ENCODE measurements around the gene EXOG. TPM values are rescaled to one million over a fixed set of nuclear protein-coding genes. Genes with fewer than 3 reads are reported as not detected.
A peak's percentile ranks its signal among the peaks of the same experiment; 100 is the strongest.

EXOG gene
- total and polyA plus RNA-seq, 10 of the 15 experiments (the other 5 are each of a cell fraction or from before 2014, with no cell fraction given), result 7.8 to 20.9 (median 19.6) TPM

DNA sequence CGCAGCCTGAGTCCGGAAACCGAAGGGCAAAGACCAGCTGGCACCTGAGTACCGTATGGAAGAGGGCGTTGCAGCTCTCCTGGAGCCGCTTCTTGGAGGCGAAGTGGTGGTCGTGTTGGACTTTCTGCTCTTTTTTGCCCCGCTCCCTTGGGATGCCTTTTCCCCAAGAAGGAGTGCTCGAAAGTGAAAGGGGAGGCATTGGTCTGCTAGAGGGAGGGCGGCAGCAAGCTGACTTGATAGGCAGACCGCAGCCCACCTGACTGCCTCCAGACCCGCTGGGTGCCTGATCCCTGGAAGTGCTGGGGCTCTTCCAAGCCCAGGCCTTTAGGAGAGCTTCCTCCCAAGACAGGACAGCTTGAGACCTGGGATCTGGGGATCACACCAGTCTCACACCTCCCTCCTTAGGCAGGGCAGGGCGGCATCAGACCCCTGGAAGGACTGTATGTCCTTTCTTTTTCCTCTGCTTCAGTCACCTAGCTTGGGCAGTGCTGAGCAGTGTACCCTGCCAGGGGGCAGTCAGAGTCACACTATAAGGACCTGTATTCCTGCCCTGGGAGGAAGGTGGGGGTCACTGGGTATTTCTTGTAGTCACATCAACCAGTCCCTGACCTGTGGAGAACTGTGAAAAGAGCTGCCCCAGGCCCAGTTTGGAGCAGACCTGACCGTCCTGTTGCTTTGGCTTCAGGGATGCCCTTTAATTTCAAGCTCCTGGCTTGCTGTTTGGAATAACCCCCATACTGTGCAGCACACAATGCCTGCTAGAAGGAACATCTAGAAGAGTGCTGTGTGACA lies 40.3 kb upstream of the EXOG start (continued):
- TF ChIP-seq, protein P1, sequence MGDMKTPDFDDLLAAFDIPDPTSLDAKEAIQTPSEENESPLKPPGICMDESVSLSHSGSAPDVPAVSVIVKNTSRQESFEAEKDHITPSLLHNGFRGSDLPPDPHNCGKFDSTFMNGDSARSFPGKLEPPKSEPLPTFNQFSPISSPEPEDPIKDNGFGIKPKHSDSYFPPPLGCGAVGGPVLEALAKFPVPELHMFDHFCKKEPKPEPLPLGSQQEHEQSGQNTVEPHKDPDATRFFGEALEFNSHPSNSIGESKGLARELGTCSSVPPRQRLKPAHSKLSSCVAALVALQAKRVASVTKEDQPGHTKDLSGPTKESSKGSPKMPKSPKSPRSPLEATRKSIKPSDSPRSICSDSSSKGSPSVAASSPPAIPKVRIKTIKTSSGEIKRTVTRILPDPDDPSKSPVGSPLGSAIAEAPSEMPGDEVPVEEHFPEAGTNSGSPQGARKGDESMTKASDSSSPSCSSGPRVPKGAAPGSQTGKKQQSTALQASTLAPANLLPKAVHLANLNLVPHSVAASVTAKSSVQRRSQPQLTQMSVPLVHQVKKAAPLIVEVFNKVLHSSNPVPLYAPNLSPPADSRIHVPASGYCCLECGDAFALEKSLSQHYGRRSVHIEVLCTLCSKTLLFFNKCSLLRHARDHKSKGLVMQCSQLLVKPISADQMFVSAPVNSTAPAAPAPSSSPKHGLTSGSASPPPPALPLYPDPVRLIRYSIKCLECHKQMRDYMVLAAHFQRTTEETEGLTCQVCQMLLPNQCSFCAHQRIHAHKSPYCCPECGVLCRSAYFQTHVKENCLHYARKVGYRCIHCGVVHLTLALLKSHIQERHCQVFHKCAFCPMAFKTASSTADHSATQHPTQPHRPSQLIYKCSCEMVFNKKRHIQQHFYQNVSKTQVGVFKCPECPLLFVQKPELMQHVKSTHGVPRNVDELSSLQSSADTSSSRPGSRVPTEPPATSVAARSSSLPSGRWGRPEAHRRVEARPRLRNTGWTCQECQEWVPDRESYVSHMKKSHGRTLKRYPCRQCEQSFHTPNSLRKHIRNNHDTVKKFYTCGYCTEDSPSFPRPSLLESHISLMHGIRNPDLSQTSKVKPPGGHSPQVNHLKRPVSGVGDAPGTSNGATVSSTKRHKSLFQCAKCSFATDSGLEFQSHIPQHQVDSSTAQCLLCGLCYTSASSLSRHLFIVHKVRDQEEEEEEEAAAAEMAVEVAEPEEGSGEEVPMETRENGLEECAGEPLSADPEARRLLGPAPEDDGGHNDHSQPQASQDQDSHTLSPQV (IDR thresholded peaks at IDR 0.05), result no peak
- no peak for TF ChIP-seq ZBED1 (IDR thresholded peaks at IDR 0.05; ENCODE audit: borderline replicate concordance)
- no peak for TF ChIP-seq ZBTB4 (CRISPR knock-in tag; IDR thresholded peaks at IDR 0.05)
- TF ChIP-seq, protein P2, sequence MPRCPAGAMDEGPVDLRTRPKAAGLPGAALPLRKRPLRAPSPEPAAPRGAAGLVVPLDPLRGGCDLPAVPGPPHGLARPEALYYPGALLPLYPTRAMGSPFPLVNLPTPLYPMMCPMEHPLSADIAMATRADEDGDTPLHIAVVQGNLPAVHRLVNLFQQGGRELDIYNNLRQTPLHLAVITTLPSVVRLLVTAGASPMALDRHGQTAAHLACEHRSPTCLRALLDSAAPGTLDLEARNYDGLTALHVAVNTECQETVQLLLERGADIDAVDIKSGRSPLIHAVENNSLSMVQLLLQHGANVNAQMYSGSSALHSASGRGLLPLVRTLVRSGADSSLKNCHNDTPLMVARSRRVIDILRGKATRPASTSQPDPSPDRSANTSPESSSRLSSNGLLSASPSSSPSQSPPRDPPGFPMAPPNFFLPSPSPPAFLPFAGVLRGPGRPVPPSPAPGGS (IDR thresholded peaks at IDR 0.05; ENCODE audit: borderline replicate concordance, insufficient read depth, low read depth, low read length, poor library complexity, severe bottlenecking), result no peak
- TF ChIP-seq MEF2B (IDR thresholded peaks at IDR 0.05; ENCODE audit: partially characterized antibody, poor library complexity, severe bottlenecking), result peak; percentile 20
- no peak for TF ChIP-seq SMAD1 (IDR thresholded peaks at IDR 0.05; ENCODE audit: low read depth, partially characterized antibody)
- no peak for TF ChIP-seq SP1 (IDR thresholded peaks at IDR 0.05; ENCODE audit: low read depth, low read length)
- TF ChIP-seq NFYB (IDR thresholded peaks at IDR 0.05; ENCODE audit: insufficient read depth, low read depth, low read length), result no peak; the same call in 1 of the 2 replicates
- TF ChIP-seq EGR1 (IDR thresholded peaks at IDR 0.05; ENCODE audit: borderline replicate concordance in 1 of 2, low read depth in 2 of 2, low read length in 2 of 2), result no peak
- TF ChIP-seq MYB (IDR thresholded peaks at IDR 0.05; ENCODE audit: borderline replicate concordance, low read depth, low read length), result no peak
- TF ChIP-seq ATF3 (IDR thresholded peaks at IDR 0.05; ENCODE audit: borderline replicate concordance, extremely low read depth, low read depth, low read length), result no peak
- no peak for TF ChIP-seq CBFB (IDR thresholded peaks at IDR 0.05; ENCODE audit: low read depth)
- peak; percentile 25 for TF ChIP-seq USF1 (IDR thresholded peaks at IDR 0.05; ENCODE audit: borderline replicate concordance, extremely low read length, insufficient read depth, low read depth, low read length)
- no peak for TF ChIP-seq CBX5 (IDR thresholded peaks at IDR 0.05; ENCODE audit: low read depth)
- TF ChIP-seq SMARCA5 (IDR thresholded peaks at IDR 0.05), result no peak
- TF ChIP-seq ZNF274 (IDR thresholded peaks at IDR 0.05; ENCODE audit: insufficient read depth, insufficient read length), result no peak
- no peak for TF ChIP-seq HDAC6 (IDR thresholded peaks at IDR 0.05; ENCODE audit: unreplicated experiment)
- TF ChIP-seq HCFC1 (IDR thresholded peaks at IDR 0.05; ENCODE audit: low read length), result no peak
- no peak for TF ChIP-seq STAT1 (conservative IDR thresholded peaks at IDR 0.05)
- TF ChIP-seq HDAC2 (IDR thresholded peaks at IDR 0.05), result no peak
